Measurements from ENCODE around the gene RTP1. TPM values are rescaled to one million over a fixed set of nuclear protein-coding genes. Genes with fewer than 3 reads are reported as not detected.

RTP1 gene
- total and polyA plus RNA-seq, 4 donors, result not detected

DNA sequence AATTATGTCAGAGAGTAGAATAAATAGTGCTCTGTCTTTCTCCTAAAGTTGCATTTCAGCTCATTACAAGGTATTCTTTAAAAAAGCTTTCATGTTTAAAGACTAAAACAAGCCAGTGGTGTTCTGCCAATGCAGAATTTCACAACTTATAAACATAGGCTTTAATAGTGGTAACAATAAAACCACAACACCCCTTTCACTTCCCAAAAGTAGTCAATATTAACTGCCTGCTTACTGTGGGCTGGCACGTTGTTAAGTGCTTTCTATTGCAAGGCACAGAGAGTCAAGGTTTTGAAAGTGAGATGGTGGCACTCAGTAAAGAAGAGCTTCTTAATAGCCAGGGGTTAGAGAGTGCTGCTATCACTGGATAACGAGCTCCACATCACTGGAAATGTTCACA is 8.4 kb upstream of the RTP1 start:
- no peak overlapping the region for H3K27ac ChIP-seq (ENCODE audit: low read depth in 1 of 2, low read length in 1 of 2)
- no peak for ATAC-seq (ENCODE audit: insufficient read depth, low FRiP score)

DNA sequence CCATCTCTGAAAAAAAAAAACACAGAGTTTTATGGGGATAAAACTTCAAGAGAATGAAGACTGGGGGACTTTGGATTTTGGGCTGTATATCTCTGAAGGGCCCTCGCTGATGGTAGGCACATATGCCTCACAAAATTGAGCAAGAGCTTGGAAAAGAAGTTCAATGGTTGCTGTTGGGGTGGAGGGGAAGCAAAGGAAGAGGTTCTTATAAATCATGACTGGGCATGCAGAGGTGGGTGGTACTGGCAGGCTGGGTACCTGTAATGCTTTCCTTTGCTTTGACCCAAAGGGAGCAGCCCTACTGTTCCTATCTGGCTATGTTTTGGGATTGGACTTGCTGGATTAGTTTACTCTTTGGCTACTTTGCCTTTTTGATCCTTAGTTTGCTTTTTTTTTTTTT is 6.0 kb upstream of the RTP1 start:
- Histone ChIP-seq H3K4me3 (no peak overlapping the region), H3K4me1 (ENCODE audit: control insufficient read depth in 5 of 5, insufficient read depth in 5 of 5, low read length in 5 of 5) (peaks cover 0 to 2% (median 0%) of the 10 kb centered on the region in 5 donors), H3K9ac (ENCODE audit: insufficient read depth in 1 of 2, low read length in 2 of 2) (no peak overlapping the region), H3K27ac (ENCODE audit: low read depth in 1 of 2, low read length in 1 of 2) (no peak overlapping the region), H3K36me3 (ENCODE audit: control insufficient read depth in 4 of 4, insufficient read depth in 4 of 4, low read length in 4 of 4) (no peaks in the 10 kb centered on the region), H3K27me3 (ENCODE audit: control insufficient read depth in 3 of 3, insufficient read depth in 3 of 3, low read length in 2 of 3) (no peaks in the 10 kb centered on the region), H3K9me3 (ENCODE audit: control insufficient read depth in 4 of 4, insufficient read depth in 3 of 4, low read length in 3 of 4) (no peaks in the 10 kb centered on the region)
- TF ChIP-seq, protein P1, sequence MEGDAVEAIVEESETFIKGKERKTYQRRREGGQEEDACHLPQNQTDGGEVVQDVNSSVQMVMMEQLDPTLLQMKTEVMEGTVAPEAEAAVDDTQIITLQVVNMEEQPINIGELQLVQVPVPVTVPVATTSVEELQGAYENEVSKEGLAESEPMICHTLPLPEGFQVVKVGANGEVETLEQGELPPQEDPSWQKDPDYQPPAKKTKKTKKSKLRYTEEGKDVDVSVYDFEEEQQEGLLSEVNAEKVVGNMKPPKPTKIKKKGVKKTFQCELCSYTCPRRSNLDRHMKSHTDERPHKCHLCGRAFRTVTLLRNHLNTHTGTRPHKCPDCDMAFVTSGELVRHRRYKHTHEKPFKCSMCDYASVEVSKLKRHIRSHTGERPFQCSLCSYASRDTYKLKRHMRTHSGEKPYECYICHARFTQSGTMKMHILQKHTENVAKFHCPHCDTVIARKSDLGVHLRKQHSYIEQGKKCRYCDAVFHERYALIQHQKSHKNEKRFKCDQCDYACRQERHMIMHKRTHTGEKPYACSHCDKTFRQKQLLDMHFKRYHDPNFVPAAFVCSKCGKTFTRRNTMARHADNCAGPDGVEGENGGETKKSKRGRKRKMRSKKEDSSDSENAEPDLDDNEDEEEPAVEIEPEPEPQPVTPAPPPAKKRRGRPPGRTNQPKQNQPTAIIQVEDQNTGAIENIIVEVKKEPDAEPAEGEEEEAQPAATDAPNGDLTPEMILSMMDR (IDR thresholded peaks at IDR 0.05; ENCODE audit: control extremely low read depth, extremely low read depth), result no peak
- 80 to 90% methylated on average over 1 of the region's 1 CpG for WGBS, 2 donors
- no peak for ATAC-seq (ENCODE audit: insufficient read depth, low FRiP score)
- DNase-seq, result no peak

More for the DNA sequence above, 8.4 kb upstream of the RTP1 start:
- DNase-seq, result no peak
- 32 to 33% methylated on average over 2 of the region's 2 CpGs for WGBS, 2 donors
- peaks cover 0 to 2% (median 0%) of the 10 kb centered on the region in 5 donors for H3K4me1 ChIP-seq (ENCODE audit: control insufficient read depth in 5 of 5, insufficient read depth in 5 of 5, low read length in 5 of 5)
- no peaks in the 10 kb centered on the region for H3K36me3 ChIP-seq (ENCODE audit: control insufficient read depth in 4 of 4, insufficient read depth in 4 of 4, low read length in 4 of 4)
- no peaks in the 10 kb centered on the region for H3K9me3 ChIP-seq (ENCODE audit: control insufficient read depth in 4 of 4, insufficient read depth in 3 of 4, low read length in 3 of 4)
- TF ChIP-seq, protein P1 (IDR thresholded peaks at IDR 0.05; ENCODE audit: control extremely low read depth, extremely low read depth), result no peak
- H3K27me3 ChIP-seq (ENCODE audit: control insufficient read depth in 3 of 3, insufficient read depth in 3 of 3, low read length in 2 of 3), result no peaks in the 10 kb centered on the region
- no peak overlapping the region for H3K4me3 ChIP-seq
- no peak overlapping the region for H3K9ac ChIP-seq (ENCODE audit: insufficient read depth in 1 of 2, low read length in 2 of 2)

DNA sequence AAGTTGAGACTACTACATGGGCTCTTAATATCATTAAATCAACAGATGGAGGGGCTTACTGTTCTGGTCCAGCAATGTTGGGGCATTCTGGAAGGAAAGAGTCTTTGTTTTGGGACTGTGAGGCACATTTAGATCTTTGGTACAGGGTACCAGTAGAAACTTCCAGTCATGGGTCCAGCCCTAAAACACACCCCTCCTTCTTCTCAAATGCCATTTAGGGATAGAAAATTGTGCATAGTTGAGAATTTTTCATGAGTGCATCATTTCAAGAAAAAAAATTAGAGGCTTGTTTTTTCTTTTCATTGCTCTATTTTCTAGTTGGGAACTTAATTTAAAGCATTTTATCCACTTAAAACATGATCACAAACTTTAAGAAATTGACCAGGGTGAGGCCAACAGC is 4.1 kb upstream of the RTP1 start:
- no peaks in the 10 kb centered on the region for H3K27me3 ChIP-seq (ENCODE audit: control insufficient read depth in 3 of 3, insufficient read depth in 3 of 3, low read length in 2 of 3)

More for the DNA sequence above, 4.1 kb upstream of the RTP1 start:
- TF ChIP-seq, protein P1 (IDR thresholded peaks at IDR 0.05; ENCODE audit: control extremely low read depth, extremely low read depth), result no peak
- ATAC-seq (ENCODE audit: insufficient read depth, low FRiP score) (no peak), DNase-seq (no peak)
- Histone ChIP-seq H3K36me3 (ENCODE audit: control insufficient read depth in 4 of 4, insufficient read depth in 4 of 4, low read length in 4 of 4) (no peaks in the 10 kb centered on the region), H3K4me1 (ENCODE audit: control insufficient read depth in 5 of 5, insufficient read depth in 5 of 5, low read length in 5 of 5) (no peaks in the 10 kb centered on the region), H3K27ac (ENCODE audit: low read depth in 1 of 2, low read length in 1 of 2) (no peak overlapping the region), H3K9ac (ENCODE audit: insufficient read depth in 1 of 2, low read length in 2 of 2) (no peak overlapping the region), H3K9me3 (ENCODE audit: control insufficient read depth in 4 of 4, insufficient read depth in 3 of 4, low read length in 3 of 4) (no peaks in the 10 kb centered on the region), H3K4me3 (no peak overlapping the region)
